Prostate gland (tissue), 2 donors: ENCODE results near the gene PTPRM. TPM values are rescaled to one million over a fixed set of nuclear protein-coding genes. Genes with fewer than 3 reads are reported as not detected.

Source experiments
- DNase-seq: peaks from one replicate; pipeline ENCODE4 v3.0.0-alpha.2; 2019; ENCODE audit warnings: low spot score
- H3K27ac ChIP-seq, 2 donors: fragments of 200-600 bp; sonication (generic); 2 replicates each; pipeline ENCODE4 v1.5.1; 2017 to 2019
- H3K27me3 ChIP-seq: fragments of 200-600 bp; sonication (generic); replicated peaks from 2 replicates; pipeline ENCODE4 v1.5.1; 2019; ENCODE audit not compliant: insufficient read depth
- H3K36me3 ChIP-seq, 2 donors: fragments of 200-600 bp; sonication (generic); 1 replicate in 1 of 2; 2 replicates in 1 of 2; pipeline versions ENCODE4 v1.5.1 to v1.8.1; 2017 to 2019
- H3K4me1 ChIP-seq: fragments of 200-600 bp; sonication (generic); replicated peaks from 2 replicates; pipeline ENCODE4 v1.5.1; 2019
- H3K4me3 ChIP-seq, 2 donors: fragments of 200-600 bp; sonication (generic); 2 replicates each; pipeline ENCODE4 v1.5.1; 2017 to 2019
- H3K9me3 ChIP-seq: fragments of 200-600 bp; sonication (generic); 2 replicates; pipeline ENCODE4 v1.5.1; 2017
- CTCF ChIP-seq, 4 experiments: fragments of 200-600 bp in 2 of 4; fragments of 450-650 bp in 2 of 4; sonication (generic) in 2 of 4; IDR thresholded peaks; 1 replicate in 3 of 4; 2 replicates in 1 of 4; pipeline ENCODE4 v1.5.1; 2016 to 2019; ENCODE audit warnings: antibody characterized with exemption in 4 of 4, mild to moderate bottlenecking in 2 of 4, moderate library complexity in 2 of 4
- POLR2A ChIP-seq: fragments of 450-650 bp; IDR thresholded peaks from one replicate; pipeline ENCODE4 v1.6.1; 2016; ENCODE audit warnings: antibody characterized with exemption, mild to moderate bottlenecking
- POLR2AphosphoS5 ChIP-seq: sonication (generic); formaldehyde crosslinking; IDR thresholded peaks from one replicate; pipeline ENCODE4 v1.6.1; 2017; ENCODE audit warnings: antibody characterized with exemption
- WGBS: methylation state at CpG from one replicate; pipeline ENCODE4 v1.1.5; 2018; 5-methylcytosine and 5-hydroxymethylcytosine counted together
- intact Hi-C: fragments of 100-400 bp; cut with DNase I; formaldehyde crosslinking; loops from one replicate; pipeline ENCODE4 v1.14.2; 2022
- total RNA-seq, 2 donors: library from RNA; depleted of rRNA; stranded (reverse); fragments of >200 nt; gene quantifications; one replicate each; pipeline ENCODE4 v1.1.0, GENCODE V29; 2016

PTPRM gene
- total RNA-seq, 2 donors from 2014 or later = 32.9 to 92.6 TPM

GRCh38 chr18:8254654-8255053 lies 687.5 kb downstream of the PTPRM start:
- WGBS = 75% methylated on average over 2 of the region's 2 CpGs
- TF ChIP-seq POLR2AphosphoS5 (no peak), POLR2A (no peak), CTCF (IDR thresholded peaks at IDR 0.05) (no peak)
- intact Hi-C loops = no loop called here
- no peak overlapping the region for H3K27ac ChIP-seq
- H3K4me1 ChIP-seq = no peaks in the 10 kb centered on the region
- H3K4me3 ChIP-seq = no peak overlapping the region
- no peaks in the 10 kb centered on the region for H3K27me3 ChIP-seq
- no peaks in the 10 kb centered on the region for H3K36me3 ChIP-seq
- DNase-seq = no peak
- H3K9me3 ChIP-seq = no peaks in the 10 kb centered on the region

GRCh38 chr18:8257851-8258434 lies 690.8 kb downstream of the PTPRM start:
- whole genome bisulfite sequencing = 94% methylated on average over 5 of the region's 5 CpGs
- DNase-seq = no peak

GRCh38 chr18:8260319-8260718 lies 693.2 kb downstream of the PTPRM start:
- Histone ChIP-seq H3K27ac (no peak overlapping the region), H3K27me3 (no peaks in the 10 kb centered on the region), H3K36me3 (no peaks in the 10 kb centered on the region), H3K4me3 (no peak overlapping the region), H3K9me3 (no peaks in the 10 kb centered on the region), H3K4me1 (no peaks in the 10 kb centered on the region)
- TF ChIP-seq POLR2A (no peak), CTCF (IDR thresholded peaks at IDR 0.05) (no peak), POLR2AphosphoS5 (no peak)
- DNase-seq = no peak
- 90% methylated on average over 1 of the region's 1 CpG for WGBS
- intact Hi-C loops = no loop called here

More at GRCh38 chr18:8257851-8258434, 690.8 kb downstream of the PTPRM start:
- intact Hi-C loops = no loop called here
- H3K9me3 ChIP-seq = no peaks in the 10 kb centered on the region
- H3K4me3 ChIP-seq = no peak overlapping the region
- H3K27ac ChIP-seq = no peak overlapping the region
- no peaks in the 10 kb centered on the region for H3K4me1 ChIP-seq
- H3K27me3 ChIP-seq = no peaks in the 10 kb centered on the region
- TF ChIP-seq POLR2AphosphoS5 (no peak), POLR2A (no peak), CTCF (IDR thresholded peaks at IDR 0.05) (no peak)
- H3K36me3 ChIP-seq = no peaks in the 10 kb centered on the region

GRCh38 chr18:8260827-8261226 lies 693.7 kb downstream of the PTPRM start:
- no peak for DNase-seq
- H3K27ac ChIP-seq = no peak overlapping the region
- no peaks in the 10 kb centered on the region for H3K27me3 ChIP-seq
- no peaks in the 10 kb centered on the region for H3K9me3 ChIP-seq
- H3K4me3 ChIP-seq = no peak overlapping the region
- no peaks in the 10 kb centered on the region for H3K4me1 ChIP-seq
- no peak for TF ChIP-seq POLR2A
- no peak for TF ChIP-seq POLR2AphosphoS5
- no peak for TF ChIP-seq CTCF (IDR thresholded peaks at IDR 0.05)
- H3K36me3 ChIP-seq = no peaks in the 10 kb centered on the region
- intact Hi-C loops = no loop called here
- WGBS = 56% methylated on average over 9 of the region's 9 CpGs

GRCh38 chr18:8261651-8262091 lies 694.6 kb downstream of the PTPRM start:
- Histone ChIP-seq H3K27ac (no peak overlapping the region), H3K4me1 (no peaks in the 10 kb centered on the region), H3K9me3 (no peaks in the 10 kb centered on the region), H3K4me3 (no peak overlapping the region), H3K27me3 (no peaks in the 10 kb centered on the region), H3K36me3 (no peaks in the 10 kb centered on the region)
- no peak for TF ChIP-seq POLR2A
- no peak for TF ChIP-seq CTCF (IDR thresholded peaks at IDR 0.05)
- TF ChIP-seq POLR2AphosphoS5 = no peak
- intact Hi-C loops = no loop called here
- no peak for DNase-seq
- 91% methylated on average over 7 of the region's 7 CpGs for WGBS
